Peyer's patch (tissue), 4 donors: Measurements from ENCODE around the gene BPIFB4.

Experiments
- POLR2A ChIP-seq, 2 donors: fragments of 450-650 bp; IDR thresholded peaks; one replicate each; pipeline ENCODE4 v1.5.1; 2017; ENCODE audit warnings: antibody characterized with exemption in 2 of 2, mild to moderate bottlenecking in 2 of 2, moderate library complexity in 2 of 2
- TF ChIP-seq, protein P1 (sequence below), 6 experiments: fragments of 450-650 bp in 4 of 6; fragments of 200-600 bp in 2 of 6; sonication (generic) in 1 of 6; IDR thresholded peaks; one replicate each; pipeline ENCODE4 v1.5.1; 2017 to 2019; ENCODE audit warnings: antibody characterized with exemption in 6 of 6, mild to moderate bottlenecking in 3 of 6, moderate library complexity in 1 of 6

DNA sequence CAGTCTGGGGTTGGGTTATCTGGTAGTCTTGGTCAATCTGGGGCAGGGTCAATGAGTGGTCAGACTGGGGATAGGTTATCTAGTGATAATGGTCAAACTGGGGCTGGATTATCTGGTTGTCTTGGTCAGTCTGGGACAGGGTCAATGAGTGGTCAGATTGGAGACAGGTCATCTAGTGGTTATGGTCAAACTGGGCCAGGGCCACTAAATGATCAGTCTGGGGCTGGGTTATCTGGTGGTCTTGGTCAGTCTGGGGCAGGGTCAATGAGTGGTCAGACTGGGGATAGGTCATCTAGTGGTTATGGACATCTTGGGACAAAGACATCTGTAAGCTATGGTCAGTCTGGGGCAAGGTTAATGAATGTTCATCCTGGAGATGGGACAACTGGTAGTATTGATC lies 60.0 kb downstream of the BPIFB4 start:
- no peak for TF ChIP-seq POLR2A (IDR thresholded peaks at IDR 0.05)
- TF ChIP-seq, protein P1, sequence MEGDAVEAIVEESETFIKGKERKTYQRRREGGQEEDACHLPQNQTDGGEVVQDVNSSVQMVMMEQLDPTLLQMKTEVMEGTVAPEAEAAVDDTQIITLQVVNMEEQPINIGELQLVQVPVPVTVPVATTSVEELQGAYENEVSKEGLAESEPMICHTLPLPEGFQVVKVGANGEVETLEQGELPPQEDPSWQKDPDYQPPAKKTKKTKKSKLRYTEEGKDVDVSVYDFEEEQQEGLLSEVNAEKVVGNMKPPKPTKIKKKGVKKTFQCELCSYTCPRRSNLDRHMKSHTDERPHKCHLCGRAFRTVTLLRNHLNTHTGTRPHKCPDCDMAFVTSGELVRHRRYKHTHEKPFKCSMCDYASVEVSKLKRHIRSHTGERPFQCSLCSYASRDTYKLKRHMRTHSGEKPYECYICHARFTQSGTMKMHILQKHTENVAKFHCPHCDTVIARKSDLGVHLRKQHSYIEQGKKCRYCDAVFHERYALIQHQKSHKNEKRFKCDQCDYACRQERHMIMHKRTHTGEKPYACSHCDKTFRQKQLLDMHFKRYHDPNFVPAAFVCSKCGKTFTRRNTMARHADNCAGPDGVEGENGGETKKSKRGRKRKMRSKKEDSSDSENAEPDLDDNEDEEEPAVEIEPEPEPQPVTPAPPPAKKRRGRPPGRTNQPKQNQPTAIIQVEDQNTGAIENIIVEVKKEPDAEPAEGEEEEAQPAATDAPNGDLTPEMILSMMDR (IDR thresholded peaks at IDR 0.05): no peak
